GM03348 (cell line): ENCODE measurements around the gene ZRANB1.
"Not testable (repeated sequence)": the region's sequence is repeated elsewhere in the genome, so short reads cannot be mapped to it uniquely, and the experiment has no call there.

Source experiments
- DNase-seq: peaks from one replicate; pipeline ENCODE4 v3.0.0; 2012; ENCODE audit warnings: low spot score

The ZRANB1 gene

DNA sequence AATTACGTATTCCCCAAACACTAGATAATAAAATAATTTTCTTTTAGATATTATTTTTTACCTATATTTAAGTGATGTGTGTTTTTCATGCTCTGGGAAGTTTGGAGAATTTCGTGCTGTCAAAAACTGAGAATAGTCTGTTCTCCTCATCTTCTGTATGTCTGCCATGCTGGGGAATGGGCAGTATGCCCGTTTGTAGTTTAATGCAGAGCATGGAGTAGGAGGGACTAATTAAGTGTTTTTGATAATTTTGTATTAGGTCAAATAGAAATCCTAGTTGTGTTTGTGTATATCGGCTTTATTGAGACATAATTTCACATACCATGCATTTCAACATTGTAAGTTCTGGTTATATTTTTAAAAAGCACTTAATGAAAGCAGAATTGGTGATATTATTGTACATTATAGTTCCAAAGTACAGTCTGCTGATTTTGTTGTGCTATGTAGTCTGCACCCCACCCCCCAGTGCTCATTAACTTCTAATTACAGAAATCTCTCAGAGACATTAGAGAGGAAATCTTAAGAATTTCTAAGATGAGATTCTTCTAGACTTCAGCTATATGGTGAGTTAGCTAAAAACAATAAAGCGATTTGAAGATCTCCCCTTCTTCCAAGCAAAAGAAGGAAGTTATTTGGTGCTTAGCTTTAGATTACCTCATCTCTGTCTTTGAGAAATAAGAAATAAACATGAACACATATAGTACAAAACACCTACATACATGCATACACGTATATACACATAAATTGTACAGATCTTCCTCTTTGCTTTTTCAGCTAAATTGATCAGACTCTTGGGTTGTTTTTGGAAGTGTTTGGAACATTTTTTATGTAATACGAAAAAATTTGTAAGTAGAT, 22.2 kb downstream of the ZRANB1 start:
- no peak for DNase-seq

DNA sequence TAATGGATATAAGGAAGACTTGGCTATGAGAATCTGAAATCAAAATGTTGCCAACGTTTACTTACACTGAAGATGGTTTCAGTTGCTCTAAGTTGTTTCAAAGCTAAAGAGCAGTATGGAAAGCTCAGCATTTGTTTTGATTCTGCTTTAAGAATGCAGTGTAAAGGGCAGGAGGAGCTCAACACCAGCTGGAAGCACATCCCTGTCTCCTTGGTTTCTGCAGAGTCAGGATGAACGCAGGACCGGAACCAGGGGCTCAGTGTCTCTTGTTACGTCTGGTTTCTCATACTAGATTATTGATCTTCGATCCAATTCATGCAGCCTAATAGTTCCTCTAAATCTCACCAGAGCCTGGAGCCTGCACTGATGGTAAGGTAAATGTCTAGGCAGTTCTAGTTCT, 24.1 kb downstream of the ZRANB1 start:
- no peak for DNase-seq

DNA sequence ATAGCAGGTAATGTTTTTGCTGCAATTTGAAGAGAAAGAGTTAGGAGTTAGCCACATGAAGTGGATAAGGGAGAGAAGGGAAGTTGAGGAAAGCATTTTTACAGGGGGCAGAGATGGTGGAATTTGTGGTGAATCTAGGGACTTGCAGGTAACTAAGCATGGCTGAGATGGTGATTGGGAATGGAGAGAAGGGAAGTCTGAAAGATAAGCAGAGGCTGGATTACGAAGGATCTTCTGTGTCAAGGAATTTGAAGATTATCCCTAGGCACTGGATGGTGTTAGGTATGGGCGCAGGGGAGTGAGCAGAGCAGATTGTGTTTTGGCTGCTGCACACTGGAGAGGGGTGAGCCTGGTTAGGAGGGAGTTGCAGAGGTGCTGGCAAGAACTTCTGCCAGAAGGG, 25.3 kb downstream of the ZRANB1 start:
- no peak for DNase-seq

DNA sequence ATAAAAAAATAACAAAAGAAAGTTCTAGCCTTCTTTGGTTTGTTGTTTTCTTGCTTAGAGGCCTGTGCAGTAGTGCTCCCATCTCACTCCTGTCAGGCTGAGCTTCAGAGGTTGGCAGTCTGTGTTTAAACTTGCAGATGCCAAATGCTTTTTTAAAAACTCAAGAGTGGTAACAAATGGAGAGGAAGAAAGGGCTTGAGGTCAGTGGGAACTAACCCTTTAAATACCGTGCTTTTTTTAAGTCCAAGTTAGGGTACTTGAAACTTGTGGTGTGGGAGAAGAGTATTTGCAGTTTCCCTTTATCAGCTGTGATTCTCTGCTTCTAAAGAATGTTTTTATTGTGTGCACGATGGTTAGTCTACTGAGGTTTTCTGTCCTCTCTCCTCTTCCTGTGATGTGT, 29.4 kb downstream of the ZRANB1 start:
- no peak for DNase-seq

DNA sequence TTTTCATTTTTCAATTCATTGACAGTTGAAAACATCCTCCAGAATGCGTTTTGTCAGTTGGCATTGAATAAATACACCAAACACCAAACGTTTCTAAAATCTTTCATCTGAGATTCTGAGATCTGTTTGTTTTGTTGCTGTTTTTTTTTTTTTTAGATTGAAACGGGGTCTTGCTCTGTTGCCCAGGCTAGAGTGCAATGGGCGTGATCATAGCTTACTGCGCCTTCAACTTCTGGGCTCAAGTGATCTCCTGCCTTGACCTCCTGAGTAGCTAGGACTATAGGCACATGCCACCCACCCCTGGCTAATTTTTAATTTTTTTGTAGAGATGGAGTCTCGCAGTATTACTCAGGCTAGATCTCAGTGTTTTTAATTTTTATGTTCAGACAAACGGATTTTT, 30.7 kb downstream of the ZRANB1 start:
- DNase-seq, result no peak

DNA sequence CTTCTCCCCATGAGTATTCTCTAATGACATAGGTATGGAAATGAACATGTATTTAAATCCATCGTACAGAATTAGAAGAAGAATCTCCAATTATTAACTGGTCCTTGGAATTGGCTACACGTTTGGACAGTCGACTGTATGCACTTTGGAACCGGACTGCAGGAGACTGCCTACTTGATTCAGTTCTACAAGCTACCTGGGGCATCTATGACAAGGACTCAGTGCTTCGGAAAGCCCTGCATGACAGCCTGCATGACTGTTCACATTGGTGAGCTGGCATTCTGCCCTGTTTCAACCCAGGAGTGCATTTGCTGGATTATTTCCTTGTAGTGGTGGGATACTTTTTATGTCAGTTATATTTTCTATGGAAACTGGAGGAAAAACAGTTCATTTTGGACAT, 32.2 kb downstream of the ZRANB1 start:
- DNase-seq, result no peak

DNA sequence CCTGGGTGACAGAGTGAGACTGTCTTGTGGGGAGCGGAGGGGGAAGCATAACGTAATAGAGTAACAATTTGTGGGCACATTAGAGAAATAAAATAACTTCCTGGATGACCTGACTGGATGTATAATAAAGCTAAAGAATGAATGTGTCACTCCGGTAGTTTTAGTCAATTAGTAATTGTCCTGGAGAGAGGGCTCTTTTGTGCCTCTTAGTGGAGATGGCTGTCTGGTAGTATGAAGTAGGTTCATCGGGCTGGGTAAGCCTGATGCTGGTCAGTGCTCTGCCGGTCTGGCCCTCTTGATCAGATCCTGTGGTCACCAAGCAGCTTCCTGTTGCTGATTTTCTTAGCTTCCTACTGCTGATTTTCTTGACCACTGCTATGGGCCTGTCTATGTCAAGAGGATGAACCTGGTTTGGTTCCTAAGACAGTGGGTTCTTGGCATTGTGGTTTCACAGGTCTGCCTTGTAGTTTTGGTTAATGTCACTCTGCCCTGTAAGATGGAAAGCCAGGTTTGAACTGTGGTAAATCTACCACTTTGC, 34.1 kb downstream of the ZRANB1 start:
- no peak for DNase-seq

DNA sequence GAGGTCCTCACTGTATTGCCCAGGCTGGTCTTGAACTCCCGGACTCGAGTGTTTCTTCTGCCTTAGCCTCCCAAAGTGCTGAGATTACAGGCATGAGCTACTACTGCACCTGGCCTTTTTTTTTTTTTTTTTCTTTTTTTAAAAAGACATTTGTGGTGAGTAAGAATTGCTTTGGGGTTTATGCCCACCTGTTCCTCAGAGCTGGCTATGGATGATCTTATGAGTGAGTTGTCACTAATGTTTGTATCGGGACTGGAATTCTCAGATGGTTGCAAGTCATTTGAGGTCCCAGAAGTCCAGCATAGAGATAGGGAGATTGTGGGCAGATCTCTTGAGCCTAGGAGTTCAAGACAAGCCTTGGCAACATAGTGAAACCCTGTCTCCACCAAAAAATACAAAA, 35.2 kb downstream of the ZRANB1 start:
- DNase-seq, result no peak

DNA sequence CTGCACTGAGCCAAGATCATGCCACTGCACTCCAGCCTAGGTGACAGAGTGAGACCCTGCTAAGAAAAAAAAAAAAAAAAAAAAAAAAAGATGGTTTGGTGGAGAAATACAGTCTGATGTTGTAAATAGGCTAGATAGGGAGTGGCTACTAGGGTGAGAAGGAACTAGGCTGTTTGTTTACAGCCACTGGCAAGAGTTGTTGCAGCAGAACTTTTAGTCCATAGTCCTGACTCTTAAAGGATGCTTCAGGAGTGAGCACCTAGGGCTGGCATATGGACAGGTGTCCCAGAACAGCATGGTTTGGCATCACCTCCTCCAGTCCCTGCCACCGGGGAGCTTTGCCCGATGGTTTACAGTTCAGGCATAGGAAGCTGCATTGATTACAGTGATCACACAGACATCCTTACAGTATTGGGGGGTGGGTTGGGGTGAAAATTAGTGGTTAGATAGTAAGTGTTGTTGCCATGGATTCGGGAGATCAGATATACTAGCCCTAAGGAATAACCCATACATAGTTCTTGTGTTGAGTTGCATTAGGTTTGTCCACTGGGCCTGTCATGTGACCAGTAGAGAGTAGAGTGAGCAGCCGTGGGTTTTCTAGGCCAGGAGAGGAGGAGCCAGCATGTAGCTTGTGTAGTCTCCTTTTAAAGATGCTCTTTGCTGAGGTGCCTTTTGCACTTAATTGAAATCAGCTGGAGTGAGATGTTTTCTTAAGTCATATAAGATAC, 35.9 kb downstream of the ZRANB1 start:
- DNase-seq, result no peak

DNA sequence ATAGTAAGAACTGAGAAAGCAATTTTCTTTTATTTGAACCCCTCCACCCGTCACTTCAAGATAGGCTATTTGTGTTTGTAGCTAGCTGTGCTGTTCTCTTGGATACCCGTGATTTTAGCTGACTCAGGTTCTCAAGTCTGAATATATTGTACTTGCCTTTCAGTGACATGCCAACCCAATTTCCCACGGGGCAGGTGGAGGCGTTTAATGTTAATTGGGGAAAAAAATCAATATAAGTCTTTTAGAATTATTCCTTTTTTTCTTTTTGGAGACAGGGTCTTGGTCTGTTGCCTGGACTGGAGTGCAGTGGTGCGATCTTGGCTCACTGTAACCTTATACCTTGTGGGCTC, 36.4 kb downstream of the ZRANB1 start:
- no peak for DNase-seq

DNA sequence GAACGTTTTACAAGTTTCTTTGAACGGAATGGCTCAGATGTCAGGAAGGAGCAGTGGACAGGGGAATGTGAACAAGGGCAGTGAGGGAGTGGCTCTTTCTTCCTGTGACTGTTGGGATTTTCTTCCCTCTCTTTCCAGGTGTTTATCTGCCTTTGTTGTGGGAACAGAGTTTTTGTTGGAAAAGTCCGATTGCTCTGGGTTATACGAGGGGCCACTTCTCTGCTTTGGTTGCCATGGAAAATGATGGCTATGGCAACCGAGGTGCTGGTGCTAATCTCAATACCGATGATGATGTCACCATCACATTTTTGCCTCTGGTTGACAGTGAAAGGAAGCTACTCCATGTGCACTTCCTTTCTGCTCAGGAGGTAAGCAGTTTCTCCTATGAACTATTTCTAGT, 41.4 kb downstream of the ZRANB1 start:
- no peak for DNase-seq

DNA sequence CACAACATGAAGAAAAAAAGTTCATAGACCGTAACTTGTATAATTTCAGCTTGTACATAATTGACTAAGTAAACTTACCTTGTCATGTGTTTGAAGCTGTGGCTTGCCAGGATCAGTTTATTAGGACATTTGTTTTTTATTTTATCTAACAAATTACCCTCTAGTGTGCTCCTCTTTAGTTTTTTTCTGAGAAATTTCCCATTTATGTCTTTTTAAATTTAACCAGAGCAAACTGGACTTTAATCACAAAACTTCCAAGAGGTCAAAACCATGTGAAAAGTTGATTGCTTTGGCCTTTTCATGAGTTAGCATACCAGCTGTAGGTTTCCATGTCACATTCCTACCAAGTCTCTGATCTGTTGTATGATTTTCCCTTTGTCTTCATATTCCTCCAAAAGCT, 42.5 kb downstream of the ZRANB1 start:
- no peak for DNase-seq

DNA sequence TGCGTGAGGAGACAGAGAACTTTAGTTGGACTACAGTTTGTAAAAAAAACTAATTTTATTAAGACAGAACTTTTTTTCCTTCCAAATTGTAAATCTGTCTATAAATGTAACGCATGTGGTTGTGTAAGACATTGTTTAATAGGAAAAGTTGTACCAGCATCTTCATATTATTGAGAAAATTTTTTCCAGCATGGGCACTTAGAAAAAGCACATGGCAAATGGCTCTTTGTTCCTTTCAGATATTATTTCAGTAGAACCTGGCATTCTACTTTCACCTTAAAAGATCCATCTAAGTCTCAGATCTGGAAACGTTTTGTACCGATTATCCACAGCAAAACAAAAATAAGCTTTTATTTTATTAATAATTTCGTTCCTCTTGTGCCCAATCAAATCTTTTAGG, 43.2 kb downstream of the ZRANB1 start:
- DNase-seq, result no peak

DNA sequence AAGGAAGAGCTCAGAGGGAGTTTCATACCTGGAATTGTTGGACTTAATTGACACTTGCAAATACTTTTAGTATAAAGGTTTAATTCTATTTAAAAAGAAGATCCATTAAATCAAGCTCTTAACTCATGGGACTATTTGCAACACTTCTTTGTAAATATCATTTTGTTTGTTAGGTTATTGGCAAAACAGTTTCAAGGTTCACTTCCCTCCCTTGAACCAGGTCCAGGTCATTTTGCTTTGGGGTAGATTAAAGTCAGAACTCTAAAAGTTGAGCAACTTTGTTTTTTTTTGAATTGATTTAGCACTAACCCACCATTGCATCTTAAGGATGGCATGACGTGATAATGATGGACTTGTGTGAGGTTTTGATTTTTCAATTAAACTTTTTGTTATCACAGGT, 45.9 kb downstream of the ZRANB1 start:
- DNase-seq, result no peak

DNA sequence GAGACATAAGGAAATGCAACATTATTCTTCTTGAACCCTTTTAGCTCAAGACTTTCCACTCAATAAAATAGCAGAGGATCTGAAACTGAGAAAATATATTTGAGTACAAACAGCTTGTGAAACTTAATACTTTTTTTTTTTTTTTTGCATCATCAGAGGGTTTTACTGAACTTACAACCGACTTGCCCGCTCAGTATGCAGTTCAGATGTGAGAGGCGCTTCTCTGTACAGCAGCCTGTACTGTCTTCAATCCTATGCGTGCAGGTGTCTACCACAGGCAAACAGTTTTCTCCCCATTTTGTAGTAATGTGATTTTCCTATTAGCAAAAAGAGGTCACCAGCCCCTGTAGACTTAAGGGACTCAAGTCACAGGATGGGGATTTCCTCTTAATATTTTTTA, 46.8 kb downstream of the ZRANB1 start:
- DNase-seq, result not testable (repeated sequence)

DNA sequence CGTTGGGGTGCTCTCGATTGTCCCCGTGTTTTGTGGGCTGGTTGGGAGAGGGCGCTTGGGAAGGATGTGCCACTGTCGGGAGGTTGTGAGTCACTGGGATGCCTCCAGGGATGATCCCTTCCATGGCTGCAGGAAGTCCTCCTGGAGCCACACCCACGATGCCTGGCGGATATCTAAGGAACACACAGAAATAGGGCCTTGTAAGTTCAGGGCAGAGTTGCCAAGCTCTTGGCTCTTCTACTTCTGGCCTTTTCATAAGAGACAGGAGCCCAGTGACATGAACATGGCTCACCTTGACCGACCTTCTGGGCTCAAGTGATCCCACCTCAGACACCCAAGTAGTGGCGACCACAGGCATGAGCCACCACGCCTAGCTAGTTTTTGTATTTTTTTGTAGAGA, 47.6 kb downstream of the ZRANB1 start:
- no peak for DNase-seq

DNA sequence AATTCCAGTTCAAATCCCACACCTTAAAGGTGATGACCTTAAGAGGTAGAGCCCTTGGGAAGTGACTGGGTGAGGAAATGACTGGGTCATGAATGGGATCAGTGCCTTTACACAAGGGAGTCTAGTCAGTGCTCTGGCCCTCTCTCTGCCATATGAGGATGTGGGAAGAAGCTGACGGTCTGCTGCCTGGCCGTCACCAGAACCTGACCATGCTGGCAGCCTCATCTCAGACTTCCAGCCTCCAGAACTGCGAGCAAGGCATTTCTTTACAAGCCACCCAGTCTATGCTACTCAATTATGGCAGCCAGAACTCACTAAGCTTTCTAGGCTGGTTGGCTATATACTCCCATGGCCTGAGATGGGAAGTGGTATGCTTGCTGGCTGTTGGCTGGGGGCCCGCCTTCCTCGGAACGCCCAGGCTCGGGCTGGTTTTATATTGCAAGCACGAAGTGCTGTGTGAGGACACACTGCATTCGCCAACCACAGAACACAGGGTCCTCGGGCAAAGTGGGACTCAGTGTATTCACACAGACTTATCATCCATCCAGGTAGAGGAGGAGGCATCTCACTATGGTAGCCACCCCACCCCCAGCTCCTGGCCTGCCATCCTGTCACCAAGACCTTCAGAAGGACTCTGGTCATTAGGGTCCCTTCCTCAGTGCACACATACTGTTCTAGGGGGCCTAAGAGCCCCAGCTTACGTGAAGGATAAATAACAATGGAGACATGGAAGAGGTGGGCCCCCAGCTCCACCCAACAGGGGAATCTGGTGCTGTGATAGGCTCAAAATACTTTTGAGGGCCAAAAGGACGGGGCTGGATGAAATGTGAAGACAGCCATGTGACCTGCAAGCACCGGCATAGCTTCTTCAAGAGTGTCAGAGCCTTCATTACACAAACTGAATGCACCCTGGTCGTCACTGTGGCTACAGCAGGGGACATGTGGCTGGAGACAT, 49.0 kb downstream of the ZRANB1 start:
- no peak for DNase-seq

DNA sequence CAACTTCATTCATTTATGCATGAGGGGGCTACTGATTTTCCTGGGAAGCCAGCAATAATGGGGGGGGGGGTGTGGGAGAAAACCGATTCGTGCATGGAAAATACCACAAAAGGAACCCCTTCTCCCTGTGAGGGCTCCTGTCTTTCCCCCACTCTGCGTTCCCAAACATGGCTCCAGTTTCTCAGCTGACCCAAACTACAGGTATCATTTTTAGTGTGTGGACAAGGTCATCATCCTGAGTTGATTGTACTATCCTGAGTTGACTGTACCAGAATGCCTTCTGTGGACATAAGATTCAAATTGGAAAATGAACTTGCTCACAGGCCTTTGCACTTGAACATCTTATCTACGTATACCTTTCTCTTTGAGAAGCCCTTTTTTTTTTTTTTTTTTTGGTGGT, 49.9 kb downstream of the ZRANB1 start:
- DNase-seq, result no peak

DNA sequence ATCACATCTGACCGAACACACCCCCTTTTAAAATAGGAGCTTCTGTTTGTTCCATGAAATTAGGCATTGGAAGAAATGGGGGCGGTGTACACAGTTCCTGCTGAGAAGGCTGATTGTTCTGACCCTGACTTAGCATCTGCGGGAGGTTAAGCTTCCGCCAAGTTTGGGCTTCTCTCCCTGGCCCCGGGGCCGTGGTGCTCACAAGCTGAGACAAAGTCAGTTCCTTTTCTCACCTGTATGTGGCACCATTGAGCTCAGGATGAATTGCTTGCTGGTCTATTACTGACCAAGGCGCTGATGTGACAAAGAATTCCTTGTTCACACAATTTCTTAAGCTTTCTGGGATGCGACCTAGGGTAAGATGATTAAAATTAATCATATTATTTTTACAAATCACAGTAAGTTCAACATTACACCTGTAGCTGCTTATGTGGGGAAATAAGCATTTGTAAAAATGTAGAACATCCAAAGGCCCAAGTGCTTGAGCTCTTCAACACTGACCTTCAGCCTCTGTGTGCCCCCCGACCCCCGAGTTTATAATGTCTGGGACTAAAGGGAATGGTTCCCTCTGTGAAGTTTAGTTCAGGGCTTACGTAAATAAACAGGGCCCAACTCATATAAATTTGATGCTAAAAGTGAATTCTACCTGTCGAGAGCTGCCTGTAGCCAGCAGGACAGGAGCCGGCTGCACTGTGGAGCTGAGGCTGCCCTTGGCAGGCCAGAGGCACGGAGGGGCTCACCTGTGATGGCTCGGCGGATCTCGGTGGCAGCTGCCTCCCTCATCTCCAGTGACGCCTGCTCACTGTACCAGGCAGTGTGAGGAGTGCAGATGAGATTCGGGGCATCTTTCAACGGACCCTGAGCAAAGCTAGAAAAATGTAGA, 50.8 kb downstream of the ZRANB1 start:
- peak; percentile 55 for DNase-seq

DNA sequence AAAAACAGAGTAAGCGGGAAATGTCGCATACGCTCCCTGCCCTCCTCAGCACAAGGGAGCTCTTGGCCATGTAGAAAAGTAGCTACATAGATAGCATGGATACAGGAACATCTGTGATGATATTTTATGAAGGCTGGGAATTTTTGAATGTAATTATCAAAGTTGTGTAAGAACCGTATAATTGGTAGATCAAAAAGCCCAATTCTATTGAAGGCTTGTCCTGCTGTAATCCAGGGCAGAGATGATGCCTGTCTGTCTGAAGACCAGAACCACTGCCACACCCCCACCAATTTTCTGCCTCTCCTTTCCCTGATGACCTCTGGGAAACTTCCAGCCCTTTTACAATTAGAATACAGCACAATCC, 51.4 kb downstream of the ZRANB1 start:
- DNase-seq, result no peak

DNA sequence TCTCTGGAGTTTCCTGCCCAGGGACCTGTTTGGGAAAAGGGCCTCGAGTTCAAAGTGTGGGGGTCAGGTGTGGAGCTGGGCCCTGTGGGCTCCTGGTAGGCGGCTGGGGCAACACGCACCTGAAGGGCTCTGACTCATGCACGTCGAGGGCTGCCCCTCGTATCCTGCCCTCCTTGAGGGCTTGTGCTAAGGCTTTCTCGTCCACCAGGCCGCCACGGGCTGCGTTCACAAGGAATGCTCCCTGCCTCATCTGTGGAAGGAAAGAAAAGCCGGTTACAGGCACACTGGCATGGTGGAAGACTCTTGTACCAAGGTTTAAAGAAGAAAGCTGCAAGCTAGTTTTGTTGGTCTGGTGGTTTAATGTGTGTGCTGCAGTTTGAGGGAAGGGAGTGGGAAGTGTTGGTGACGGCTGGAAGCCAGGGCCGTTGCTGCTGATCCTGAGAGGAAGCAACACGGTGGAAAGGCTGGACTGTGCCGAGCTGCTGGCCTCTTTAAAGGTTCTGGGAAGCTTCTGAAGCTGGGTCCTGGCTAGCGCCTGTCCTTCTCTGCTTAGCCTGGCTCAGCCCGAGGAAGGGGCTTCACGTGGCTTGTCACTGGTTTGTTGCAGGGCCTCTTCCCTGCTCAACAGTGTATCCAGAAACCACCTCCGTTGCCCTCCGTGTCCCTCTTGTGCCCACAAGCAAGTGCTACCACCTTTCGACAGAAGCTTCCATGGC, 52.0 kb downstream of the ZRANB1 start:
- no peak for DNase-seq
